Measurements from ENCODE around the gene MAPKAPK2. TPM values are rescaled to one million over a fixed set of nuclear protein-coding genes. Genes with fewer than 3 reads are reported as not detected.

The MAPKAPK2 gene
- total RNA-seq, 1 experiment from 2014 or later, result 51.1 TPM

- Histone ChIP-seq H3K79me2 (ENCODE audit: insufficient read depth, low read length) (no peaks in the 10 kb centered on the region), H2AFZ (ENCODE audit: low read depth, low read length, poor library complexity, severe bottlenecking) (no peak overlapping the region), H3K27ac (ENCODE audit: low read depth, low read length) (no peak overlapping the region), H4K20me1 (ENCODE audit: insufficient read depth) (no peaks in the 10 kb centered on the region), H3K4me3 (replicated peaks in 1 of 2; ENCODE audit: low read depth in 1 of 2, low read length in 2 of 2) (no peak overlapping the region), H3K9me2 (ENCODE audit: insufficient read depth) (no peaks in the 10 kb centered on the region), H3K27me3 (ENCODE audit: insufficient read depth, low read length) (peaks cover 18% of the 10 kb centered on the region; the same call in 1 of the 2 replicates), H3K4me1 (ENCODE audit: control insufficient read depth in 1 of 2, insufficient read depth in 2 of 2, low read length in 2 of 2) (no peaks in the 10 kb centered on the region), H3K36me3 (ENCODE audit: control insufficient read depth in 1 of 2, insufficient read depth in 2 of 2, low read length in 2 of 2) (no peaks in the 10 kb centered on the region), H3K9ac (ENCODE audit: low read length) (no peak overlapping the region), H3K4me2 (ENCODE audit: low read length) (no peak overlapping the region), H3K9me3 (ENCODE audit: control insufficient read depth in 1 of 2, insufficient read depth in 1 of 2, low read depth in 1 of 2, low read length in 2 of 2) (no peaks in the 10 kb centered on the region)
- RAD21 ChIA-PET (ENCODE audit: low non-redundant PET in 1 of 2, low total read pairs in 2 of 2, uncharacterized antibody in 2 of 2, unreplicated experiment in 2 of 2), result no interaction called here
- POLR2A ChIA-PET, result no interaction called here
- ATAC-seq (no peak), DNase-seq (ENCODE audit: low read depth, low spot score) (no peak)
- intact Hi-C loops (cut with micrococcal nuclease), result no loop called here
- BruUV-seq (replicated peaks), result no TSS peak
- CTCF ChIA-PET, result interaction anchor here (1.1 to 6.8 kb wide), 4 partner anchors 8 to 176 kb away, joined by 3 to 71 read pairs (median 33); partner anchors contain the start of gene DYRK3
- TF ChIP-seq REST (IDR thresholded peaks at IDR 0.05; ENCODE audit: low read depth), result no peak
- no peak for TF ChIP-seq SIN3A (IDR thresholded peaks at IDR 0.05; ENCODE audit: low read depth)
- TF ChIP-seq EZH2phosphoT487 (IDR thresholded peaks at IDR 0.05; ENCODE audit: borderline replicate concordance), result no peak
- TF ChIP-seq YY1 (IDR thresholded peaks at IDR 0.05; ENCODE audit: extremely low read depth, insufficient replicate concordance, low read depth, low read length), result no peak
- TF ChIP-seq CEBPB (IDR thresholded peaks at IDR 0.05; ENCODE audit: low read depth), result no peak
- TF ChIP-seq, protein P1, sequence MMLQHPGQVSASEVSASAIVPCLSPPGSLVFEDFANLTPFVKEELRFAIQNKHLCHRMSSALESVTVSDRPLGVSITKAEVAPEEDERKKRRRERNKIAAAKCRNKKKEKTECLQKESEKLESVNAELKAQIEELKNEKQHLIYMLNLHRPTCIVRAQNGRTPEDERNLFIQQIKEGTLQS (IDR thresholded peaks at IDR 0.05), result no peak
- TF ChIP-seq JUND (IDR thresholded peaks at IDR 0.05), result no peak
- no peak for TF ChIP-seq FOSL1 (IDR thresholded peaks at IDR 0.05; ENCODE audit: low read depth)
Observed at GRCh38 chr1:206666031-206666561, 18.6 kb upstream of the MAPKAPK2 start.
